Measurements from ENCODE around the gene CABLES2. TPM values are rescaled to one million over a fixed set of nuclear protein-coding genes. Genes with fewer than 3 reads are reported as not detected.

Gene CABLES2
- total RNA-seq, 1 experiment from 2014 or later: 8.9 TPM

- H3K4me2 ChIP-seq (ENCODE audit: low read length): no peak overlapping the region
- no peaks in the 10 kb centered on the region for H3K27me3 ChIP-seq (ENCODE audit: insufficient read depth, low read length)
- intact Hi-C loops (cut with micrococcal nuclease): no loop called here
- no peaks in the 10 kb centered on the region for H3K9me3 ChIP-seq (ENCODE audit: control insufficient read depth in 1 of 2, insufficient read depth in 1 of 2, low read depth in 1 of 2, low read length in 2 of 2)
- ChIA-PET POLR2A (no interaction called here), CTCF (no interaction called here), RAD21 (ENCODE audit: low non-redundant PET in 1 of 2, low total read pairs in 2 of 2, uncharacterized antibody in 2 of 2, unreplicated experiment in 2 of 2) (no interaction called here)
- H3K36me3 ChIP-seq (ENCODE audit: control insufficient read depth in 1 of 2, insufficient read depth in 2 of 2, low read length in 2 of 2): no peaks in the 10 kb centered on the region
- H3K4me3 ChIP-seq (replicated peaks in 1 of 2; ENCODE audit: low read depth in 1 of 2, low read length in 2 of 2): no peak overlapping the region
- H3K9me2 ChIP-seq (ENCODE audit: insufficient read depth): no peaks in the 10 kb centered on the region
- DNase-seq (ENCODE audit: low read depth, low spot score) (no peak), ATAC-seq (no peak)
- H3K4me1 ChIP-seq (ENCODE audit: control insufficient read depth in 1 of 2, insufficient read depth in 2 of 2, low read length in 2 of 2): no peaks in the 10 kb centered on the region
- no peak overlapping the region for H3K27ac ChIP-seq (ENCODE audit: low read depth, low read length)
- no peak overlapping the region for H3K9ac ChIP-seq (ENCODE audit: low read length)
- H2AFZ ChIP-seq (ENCODE audit: low read depth, low read length, poor library complexity, severe bottlenecking): no peak overlapping the region
- BruUV-seq (replicated peaks): no TSS peak
- no peak for TF ChIP-seq POLR2AphosphoS5 (IDR thresholded peaks at IDR 0.05; ENCODE audit: low read depth, low read length)
- no peak for TF ChIP-seq YY1 (IDR thresholded peaks at IDR 0.05; ENCODE audit: extremely low read depth, insufficient replicate concordance, low read depth, low read length)
- no peaks in the 10 kb centered on the region for H4K20me1 ChIP-seq (ENCODE audit: insufficient read depth)
- H3K79me2 ChIP-seq (ENCODE audit: insufficient read depth, low read length): no peaks in the 10 kb centered on the region
Measured at GRCh38 chr20:62444286-62444685, 37.2 kb upstream of the CABLES2 start.

GRCh38 chr20:62441987-62442539 lies 35.0 kb upstream of the CABLES2 start:
- Histone ChIP-seq H3K4me3 (replicated peaks in 1 of 2; ENCODE audit: low read depth in 1 of 2, low read length in 2 of 2) (no peak overlapping the region), H3K4me2 (ENCODE audit: low read length) (no peak overlapping the region), H3K27me3 (ENCODE audit: insufficient read depth, low read length) (no peaks in the 10 kb centered on the region), H3K4me1 (ENCODE audit: control insufficient read depth in 1 of 2, insufficient read depth in 2 of 2, low read length in 2 of 2) (no peaks in the 10 kb centered on the region), H3K79me2 (ENCODE audit: insufficient read depth, low read length) (no peaks in the 10 kb centered on the region), H4K20me1 (ENCODE audit: insufficient read depth) (no peaks in the 10 kb centered on the region), H3K9me3 (ENCODE audit: control insufficient read depth in 1 of 2, insufficient read depth in 1 of 2, low read depth in 1 of 2, low read length in 2 of 2) (no peaks in the 10 kb centered on the region), H3K9ac (ENCODE audit: low read length) (no peak overlapping the region), H3K36me3 (ENCODE audit: control insufficient read depth in 1 of 2, insufficient read depth in 2 of 2, low read length in 2 of 2) (no peaks in the 10 kb centered on the region), H3K9me2 (ENCODE audit: insufficient read depth) (no peaks in the 10 kb centered on the region), H3K27ac (ENCODE audit: low read depth, low read length) (no peak overlapping the region), H2AFZ (ENCODE audit: low read depth, low read length, poor library complexity, severe bottlenecking) (no peak overlapping the region)
- CTCF ChIA-PET: no interaction called here
- DNase-seq (ENCODE audit: low read depth, low spot score) (no peak), ATAC-seq (no peak)
- intact Hi-C loops (cut with micrococcal nuclease): no loop called here
- no TSS peak for BruUV-seq (replicated peaks)
- RAD21 ChIA-PET (ENCODE audit: low non-redundant PET in 1 of 2, low total read pairs in 2 of 2, uncharacterized antibody in 2 of 2, unreplicated experiment in 2 of 2): no interaction called here
- POLR2A ChIA-PET: no interaction called here
- TF ChIP-seq POLR2AphosphoS5 (IDR thresholded peaks at IDR 0.05; ENCODE audit: low read depth, low read length): no peak
- TF ChIP-seq EZH2 (IDR thresholded peaks at IDR 0.05): no peak
- TF ChIP-seq EGR1 (IDR thresholded peaks at IDR 0.05; ENCODE audit: low read depth): no peak
- no peak for TF ChIP-seq REST (IDR thresholded peaks at IDR 0.05; ENCODE audit: low read depth)
- TF ChIP-seq ZNF274 (IDR thresholded peaks at IDR 0.05; ENCODE audit: low read depth, low read length): no peak
- TF ChIP-seq FOSL1 (IDR thresholded peaks at IDR 0.05; ENCODE audit: low read depth): no peak
- no peak for TF ChIP-seq RAD21 (IDR thresholded peaks at IDR 0.05; ENCODE audit: low read depth)
- TF ChIP-seq SRF (IDR thresholded peaks at IDR 0.05; ENCODE audit: low read depth): no peak
- no peak for TF ChIP-seq ATF3 (IDR thresholded peaks at IDR 0.05)
- no peak for TF ChIP-seq ELF1 (IDR thresholded peaks at IDR 0.05; ENCODE audit: borderline replicate concordance, low read depth)
- TF ChIP-seq TCF7L2 (IDR thresholded peaks at IDR 0.05; ENCODE audit: borderline replicate concordance, extremely low read depth, insufficient read depth, insufficient read length): no peak
